Left kidney (tissue), 2 donors: ENCODE measurements around the gene CYP11A1. TPM values are rescaled to one million over a fixed set of nuclear protein-coding genes. Genes with fewer than 3 reads are reported as not detected.
"Not testable (repeated sequence)": the region's sequence is repeated elsewhere in the genome, so short reads cannot be mapped to it uniquely, and the experiment has no call there.

ENCODE experiments used
- DNase-seq: peaks from one replicate; pipeline ENCODE4 v3.0.0-alpha.2; 2013
- polyA plus RNA-seq: library from polyadenylated mRNA; unstranded; fragments of 120-200 nt; gene quantifications from one replicate; pipeline ENCODE4 v1.2.1, GENCODE V29; 2013; ENCODE audit not compliant: insufficient read length

The CYP11A1 gene
- polyA plus RNA-seq, 1 donor, result 1.2 TPM

DNA sequence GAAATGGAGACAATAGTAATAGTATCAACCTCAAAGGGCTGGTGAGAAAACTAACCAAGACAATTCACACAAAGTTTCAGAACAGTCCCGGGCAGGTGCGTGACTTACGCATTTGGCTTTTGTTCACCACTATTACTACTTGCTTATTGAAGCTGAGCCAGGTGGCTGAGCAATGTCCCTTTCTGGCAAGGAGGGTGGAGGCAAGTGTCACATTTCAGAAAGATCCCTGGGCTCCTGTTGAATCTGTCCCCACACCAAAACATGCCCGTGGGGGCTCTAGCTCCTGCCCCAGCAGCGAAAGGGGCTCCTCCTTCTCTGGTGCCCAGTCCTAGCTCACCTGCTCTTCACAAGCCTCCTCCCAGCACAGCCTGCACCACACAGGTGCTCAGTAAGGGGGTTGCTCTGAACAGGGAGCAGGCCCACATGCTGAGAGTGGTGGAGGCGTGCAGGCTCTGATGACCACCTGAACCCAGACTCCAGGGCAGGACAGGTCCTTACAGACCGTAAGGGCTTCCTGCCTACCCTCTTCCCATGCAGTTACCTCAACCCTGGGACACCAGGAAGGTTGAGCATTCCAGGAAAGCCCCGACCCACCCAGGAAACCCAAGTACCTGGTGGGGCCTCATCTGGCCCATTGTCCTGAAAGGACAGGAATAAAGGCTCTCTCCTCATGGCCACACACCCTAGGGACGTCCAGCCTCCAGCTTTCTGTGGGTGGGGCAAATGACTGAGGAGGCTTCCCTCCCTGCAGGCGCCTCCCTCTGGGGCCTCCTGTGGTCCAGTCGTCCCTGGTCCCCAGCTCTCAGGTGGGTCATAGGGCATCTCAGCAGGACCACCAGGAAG, 33.7 kb upstream of the CYP11A1 start:
- DNase-seq, result no peak

GRCh38 chr15:74400313-74400860, 32.9 kb upstream of the CYP11A1 start:
- no peak for DNase-seq

DNA sequence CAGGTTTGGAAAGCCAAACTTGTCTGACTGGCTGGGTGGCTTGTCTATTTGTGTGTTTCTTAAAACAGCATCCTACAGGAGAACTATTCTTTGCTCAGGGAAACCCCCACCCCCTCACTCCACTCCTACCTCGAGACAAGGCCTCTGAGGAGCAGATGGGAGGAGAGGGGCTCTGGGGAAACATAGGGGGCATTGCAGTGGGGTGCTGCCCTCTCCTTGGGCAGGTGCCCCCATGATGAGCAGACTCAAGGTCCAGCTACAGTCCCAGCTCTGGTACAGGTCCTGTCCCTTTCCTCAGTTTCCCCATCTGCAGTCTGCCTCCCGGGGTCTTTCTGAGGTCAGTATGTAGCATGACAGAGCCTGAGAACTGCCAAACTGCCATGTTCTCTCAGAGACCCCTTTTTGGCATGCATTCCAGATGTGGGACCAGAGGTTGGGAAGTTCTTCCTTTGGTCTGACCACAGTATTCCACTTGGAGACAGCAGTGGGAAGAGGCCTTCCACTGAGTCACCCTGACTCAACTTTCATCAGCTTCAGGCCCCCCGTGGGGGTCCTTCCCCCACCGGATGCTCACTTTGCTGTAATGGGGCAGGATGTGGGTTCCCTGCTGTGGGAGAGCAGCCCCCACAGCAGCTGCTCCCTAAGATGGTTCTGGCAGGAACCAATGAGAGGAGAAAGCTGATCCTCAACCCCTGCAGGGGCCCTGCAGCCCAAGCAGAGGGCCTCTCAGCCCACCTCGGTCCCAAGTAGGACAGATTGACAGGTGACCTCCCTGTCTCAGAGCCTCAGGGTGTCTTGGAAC, 32.3 kb upstream of the CYP11A1 start:
- DNase-seq, result no peak

DNA sequence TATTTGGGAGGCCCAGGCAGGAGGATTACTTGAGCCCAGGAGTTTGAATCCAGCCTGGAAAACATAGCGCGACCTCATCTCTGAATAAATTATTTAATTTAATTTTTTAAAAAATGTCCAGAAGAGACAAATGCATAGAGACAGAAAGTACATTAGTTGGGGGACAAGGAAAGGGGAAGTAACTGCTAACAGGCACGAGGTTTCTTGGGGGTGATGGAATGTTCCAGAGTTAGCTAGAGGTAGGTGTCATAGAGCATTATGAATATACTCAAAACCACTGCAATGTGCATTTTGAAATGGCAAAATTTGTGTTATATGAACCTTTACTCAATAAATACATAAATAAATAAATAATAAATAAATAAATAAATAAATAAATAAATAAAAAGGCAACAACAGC, 31.7 kb upstream of the CYP11A1 start:
- no peak for DNase-seq

DNA sequence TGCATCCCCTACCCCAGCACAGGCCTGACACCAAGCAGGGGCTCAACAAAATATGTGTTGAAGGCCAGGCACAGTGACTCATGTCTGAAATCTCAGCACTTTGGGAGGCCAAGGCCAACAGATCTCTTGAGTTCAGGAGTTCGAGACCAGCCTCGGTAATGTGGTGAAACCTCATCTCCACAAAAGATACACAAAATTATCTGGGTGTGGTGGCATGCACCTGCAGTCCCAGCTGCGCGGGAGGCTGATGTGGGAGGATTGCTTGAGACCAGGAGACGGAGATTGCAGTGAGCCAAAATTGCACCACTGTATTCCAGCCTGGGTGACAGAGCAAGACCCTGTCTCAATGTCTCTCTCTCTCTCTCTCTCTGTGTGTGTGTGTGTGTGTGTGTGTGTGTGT, 30.7 kb upstream of the CYP11A1 start:
- DNase-seq, result no peak

- DNase-seq, result no peak
These were observed 30.0 kb upstream of the CYP11A1 start for GRCh38 chr15:74397239-74398068.

- DNase-seq, result no peak
These were observed 29.2 kb upstream of the CYP11A1 start for GRCh38 chr15:74396445-74397238.

GRCh38 chr15:74396146-74396438, 28.6 kb upstream of the CYP11A1 start:
- no peak for DNase-seq

GRCh38 chr15:74395319-74396145, 28.1 kb upstream of the CYP11A1 start:
- DNase-seq, result no peak

DNA sequence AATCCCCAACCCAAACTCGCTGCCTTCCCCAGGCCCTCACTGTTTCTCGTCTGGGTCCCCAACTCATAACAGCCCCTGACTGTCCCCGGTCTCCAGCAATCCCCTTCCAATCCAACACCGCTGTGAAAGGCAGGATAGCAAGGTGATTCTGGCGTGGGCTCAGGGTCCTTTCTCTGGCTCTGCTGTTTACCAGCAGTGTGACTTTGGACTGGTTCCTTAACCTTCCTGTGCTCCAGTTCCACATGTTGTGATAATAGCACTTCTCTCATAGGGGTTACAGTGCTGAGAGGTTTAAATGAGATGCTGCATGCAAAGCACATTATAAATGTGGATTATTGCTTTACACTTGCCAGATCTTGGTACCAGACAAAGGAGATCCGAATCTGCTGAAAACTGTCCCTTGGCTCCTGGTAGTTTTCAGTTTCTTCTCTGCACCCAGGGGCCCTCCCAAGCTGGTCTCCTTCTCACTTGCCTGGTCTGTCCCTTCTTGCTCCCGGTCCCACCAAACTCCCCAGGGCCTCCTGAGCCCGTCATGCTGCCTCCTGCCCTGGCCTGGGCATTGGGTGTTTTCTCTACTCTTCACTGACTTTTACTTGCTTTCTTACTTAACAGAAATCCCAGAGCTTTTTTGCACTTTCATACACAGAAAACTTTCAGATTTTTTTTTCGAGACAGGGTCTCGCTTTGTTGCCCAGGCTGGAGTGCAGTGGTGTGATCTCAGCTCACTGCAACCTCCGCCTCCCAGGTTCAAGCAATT, 26.8 kb upstream of the CYP11A1 start:
- no peak for DNase-seq

DNA sequence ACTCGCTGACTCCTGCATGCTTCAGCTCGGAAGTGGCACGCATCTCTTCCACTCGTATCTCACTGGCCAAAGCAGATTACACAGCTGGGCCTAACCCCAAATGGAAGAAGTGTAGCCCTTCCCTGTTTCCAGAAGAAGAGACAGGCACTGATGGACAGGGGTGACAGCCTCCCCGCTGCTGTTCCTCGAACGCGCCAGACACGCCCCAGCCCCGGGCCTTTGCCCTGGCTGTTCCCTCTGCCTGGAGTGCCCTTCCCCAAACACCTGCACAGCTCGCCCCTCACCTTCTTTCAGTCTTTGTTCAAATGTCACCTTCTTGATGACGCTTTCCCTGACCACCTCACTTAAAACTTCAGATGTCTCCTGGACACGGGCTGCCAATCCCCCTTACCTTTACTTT, 26.0 kb upstream of the CYP11A1 start:
- DNase-seq, result no peak

- no peak for DNase-seq
These were observed 25.5 kb upstream of the CYP11A1 start for GRCh38 chr15:74392902-74393301.

- DNase-seq, result no peak
These were observed 25.0 kb upstream of the CYP11A1 start for GRCh38 chr15:74392451-74392830.

GRCh38 chr15:74391582-74392450, 24.4 kb upstream of the CYP11A1 start:
- DNase-seq, result no peak

DNA sequence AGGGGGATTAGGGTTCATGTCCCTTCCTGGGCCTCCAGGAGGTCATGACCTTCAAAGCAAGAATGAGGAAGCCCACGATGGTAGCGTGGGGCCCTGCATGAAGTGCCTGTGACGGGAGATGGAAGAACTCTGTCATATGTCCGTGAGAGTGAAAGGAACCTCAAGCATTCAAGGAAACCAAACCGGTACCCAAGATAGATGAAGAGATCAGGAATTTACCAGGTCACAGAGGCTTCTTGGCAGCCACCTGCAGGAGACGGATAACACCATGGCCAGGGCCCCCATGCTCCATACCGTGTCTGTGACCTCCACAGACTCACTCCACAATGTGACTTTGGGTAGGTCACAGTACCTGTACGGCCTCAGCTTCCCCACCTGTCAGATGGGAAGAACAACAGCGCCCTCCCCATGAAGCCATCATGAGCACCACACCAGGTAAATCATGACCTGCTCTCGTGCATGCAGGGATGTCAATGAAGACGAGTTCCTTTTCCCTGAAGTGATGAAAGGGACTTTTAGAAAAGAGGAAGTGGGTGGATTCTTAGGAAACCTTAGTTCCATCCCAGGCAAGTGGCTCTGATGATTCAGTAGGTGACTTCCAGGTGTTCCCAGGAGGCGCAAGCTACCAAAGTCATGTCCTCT, 23.3 kb upstream of the CYP11A1 start:
- DNase-seq, result no peak

GRCh38 chr15:74390049-74390646, 22.7 kb upstream of the CYP11A1 start:
- DNase-seq, result not testable (repeated sequence)

- no peak for DNase-seq
These were observed 22.0 kb upstream of the CYP11A1 start for GRCh38 chr15:74389241-74390048.
